Breast epithelium (tissue), 3 donors: ENCODE measurements around the gene TNS3.

Source experiments
- CTCF ChIP-seq, 3 donors: fragments of 450-650 bp; IDR thresholded peaks; one replicate each; pipeline ENCODE4 v1.5.1; 2016 to 2017; ENCODE audit warnings: antibody characterized with exemption in 3 of 3, mild to moderate bottlenecking in 3 of 3, moderate library complexity in 3 of 3
- POLR2A ChIP-seq: fragments of 450-650 bp; IDR thresholded peaks from one replicate; pipeline ENCODE4 v1.6.1; 2016; ENCODE audit warnings: antibody characterized with exemption, mild to moderate bottlenecking, moderate library complexity

GRCh38 chr7:47549397-47549796 is 32.5 kb downstream of the TNS3 start:
- TF ChIP-seq CTCF (IDR thresholded peaks at IDR 0.05) (no peak), POLR2A (no peak)
